HepG2 (cell line): ENCODE measurements around the gene SOBP. TPM values are rescaled to one million over a fixed set of nuclear protein-coding genes. Genes with fewer than 3 reads are reported as not detected.

Source experiments
- CREM ChIP-seq, 2 experiments: sonication (generic) in 1 of 2; formaldehyde crosslinking in 1 of 2; IDR thresholded peaks; 2 replicates each; pipeline versions ENCODE4 v1.4.0 to v1.6.1; 2016 to 2020; ENCODE audit warnings: antibody characterized with exemption in 1 of 2, mild to moderate bottlenecking in 1 of 2, missing genetic modification reagents in 1 of 2
- ERF ChIP-seq: IDR thresholded peaks from 2 replicates; pipeline ENCODE4 v1.6.1; 2018; ENCODE audit warnings: missing biosample characterization, missing genetic modification reagents
- GFI1 ChIP-seq: sonication (generic); formaldehyde crosslinking; IDR thresholded peaks from 2 replicates; pipeline ENCODE4 v1.5.0; 2020; ENCODE audit warnings: missing genetic modification reagents, mild to moderate bottlenecking, borderline replicate concordance
- HNF4A ChIP-seq: sonication (generic); formaldehyde crosslinking; IDR thresholded peaks from 2 replicates; pipeline ENCODE4 v1.4.0; 2020; ENCODE audit warnings: missing genetic modification reagents
- HOXA7 ChIP-seq: sonication (generic); formaldehyde crosslinking; IDR thresholded peaks from 2 replicates; pipeline ENCODE4 v1.8.1; 2022; ENCODE audit warnings: mild to moderate bottlenecking, missing genetic modification reagents, moderate library complexity
- KLF11 ChIP-seq: IDR thresholded peaks from 2 replicates; pipeline ENCODE4 v1.6.1; 2016; ENCODE audit warnings: missing compliant biosample characterization
- MTERF4 ChIP-seq: sonication (generic); formaldehyde crosslinking; IDR thresholded peaks from 2 replicates; pipeline ENCODE4 v1.8.0; 2023; ENCODE audit warnings: mild to moderate bottlenecking, missing genetic modification reagents
- POLR2G ChIP-seq: fragments of 200-400 bp; formaldehyde crosslinking; IDR thresholded peaks from 2 replicates; pipeline ENCODE4 v1.6.1; 2018; ENCODE audit warnings: mild to moderate bottlenecking, low read depth, low read length, moderate library complexity
- YEATS2 ChIP-seq: sonication (generic); formaldehyde crosslinking; IDR thresholded peaks from 2 replicates; pipeline ENCODE4 v1.4.0; 2020; ENCODE audit warnings: missing genetic modification reagents, borderline replicate concordance
- ZHX1 ChIP-seq: sonication (generic); formaldehyde crosslinking; IDR thresholded peaks from 2 replicates; pipeline ENCODE4 v1.8.1; 2022; ENCODE audit warnings: low read depth, mild to moderate bottlenecking, missing genetic modification reagents
- ZNF33B ChIP-seq: sonication (generic); formaldehyde crosslinking; IDR thresholded peaks from 2 replicates; pipeline ENCODE4 v1.5.1; 2020; ENCODE audit warnings: mild to moderate bottlenecking, missing genetic modification reagents
- ZNF503 ChIP-seq: sonication (generic); formaldehyde crosslinking; IDR thresholded peaks from 2 replicates; pipeline ENCODE4 v1.4.0; 2020; ENCODE audit warnings: missing genetic modification reagents
- ZNF563 ChIP-seq: sonication (generic); formaldehyde crosslinking; IDR thresholded peaks from 2 replicates; pipeline ENCODE4 v1.8.0; 2022; ENCODE audit warnings: mild to moderate bottlenecking, moderate library complexity, missing genetic modification reagents
- ZNF639 ChIP-seq: conservative IDR thresholded peaks from 2 replicates; pipeline ENCODE4 v1.6.1; 2018; ENCODE audit warnings: missing genetic modification reagents
- ZNF687 ChIP-seq: sonication (generic); formaldehyde crosslinking; IDR thresholded peaks from 2 replicates; pipeline ENCODE4 v1.5.1; 2020; ENCODE audit warnings: mild to moderate bottlenecking, missing genetic modification reagents, moderate library complexity
- polyA plus RNA-seq, 8 experiments: library from polyadenylated mRNA; depleted of rRNA in 3 of 8; stranded (reverse) in 7 of 8; unstranded in 1 of 8; fragments of >200 nt; fragmentation: Illumina TruSeq in 4 of 8; extraction: Trizol in 4 of 8; gene quantifications; 2 replicates each; pipeline versions ENCODE4 v1.2.1 to v1.2.3, GENCODE V29; 2011 to 2016; ENCODE audit warnings: low read depth in 4 of 8, missing spikeins in 1 of 8, mixed read lengths in 1 of 8; ENCODE audit not compliant: insufficient read depth in 1 of 8
- total RNA-seq, 5 experiments: library from RNA; depleted of rRNA; stranded (reverse); fragments of >200 nt; fragmentation: Illumina TruSeq; extraction: Trizol; gene quantifications; 2 replicates each; pipeline ENCODE4 v1.2.3, GENCODE V29; 2016; ENCODE audit warnings: low read depth in 1 of 5

Gene SOBP
- total and polyA plus RNA-seq, 2 of the 13 experiments (the other 11 are each of a cell fraction or from before 2014, with no cell fraction given): 1.5 to 6.9 TPM

GRCh38 chr6:107666084-107666980 lies 176.4 kb downstream of the SOBP start (continued):
- TF ChIP-seq ZNF503 (CRISPR knock-in tag): peak; percentile 27; the same call in 1 of the 2 replicates
- no peak for TF ChIP-seq ZHX1 (CRISPR knock-in tag)
- TF ChIP-seq ZNF639: no peak
- peak; percentile 55 for TF ChIP-seq HNF4A (CRISPR knock-in tag)
- no peak for TF ChIP-seq HOXA7 (CRISPR knock-in tag)
- TF ChIP-seq ZNF687 (CRISPR knock-in tag): no peak
- TF ChIP-seq MTERF4 (CRISPR knock-in tag): no peak
- peak; percentile 36; the same call in 1 of the 2 replicates for TF ChIP-seq CREM (IDR thresholded peaks at IDR 0.05)
- TF ChIP-seq CREM (CRISPR knock-in tag; IDR thresholded peaks at IDR 0.05): no peak
- peak; percentile 36; the same call in 1 of the 2 replicates for TF ChIP-seq ERF (CRISPR knock-in tag)
- TF ChIP-seq GFI1 (CRISPR knock-in tag): peak; percentile 97
- no peak for TF ChIP-seq POLR2G
- no peak for TF ChIP-seq ZNF33B (CRISPR knock-in tag)
- TF ChIP-seq KLF11: no peak
- no peak for TF ChIP-seq ZNF563 (CRISPR knock-in tag)
- no peak for TF ChIP-seq YEATS2 (CRISPR knock-in tag)
